Chondrocyte (in vitro differentiated cells): ENCODE results near the gene CAPG. TPM values are rescaled to one million over a fixed set of nuclear protein-coding genes. Genes with fewer than 3 reads are reported as not detected.

ENCODE experiments used
- DNase-seq: peaks from one replicate; pipeline ENCODE4 v3.0.0; 2021; ENCODE audit warnings: mixed read lengths, low spot score
- H3K27ac Mint-ChIP-seq: one replicate; pipeline ENCODE4 v1.8.0; 2021; ENCODE audit warnings: mild to moderate bottlenecking, moderate library complexity, mixed read lengths; ENCODE audit not compliant: unreplicated experiment
- H3K27me3 Mint-ChIP-seq: 2 replicates; pipeline ENCODE4 v1.8.0; 2021; ENCODE audit warnings: low read depth, mixed read lengths
- H3K36me3 Mint-ChIP-seq: 2 replicates; pipeline ENCODE4 v1.8.0; 2021; ENCODE audit warnings: low read depth, mixed read lengths
- H3K4me1 Mint-ChIP-seq: 2 replicates; pipeline ENCODE4 v1.8.0; 2021; ENCODE audit warnings: low read depth, mild to moderate bottlenecking, mixed read lengths
- H3K4me3 Mint-ChIP-seq: one replicate; pipeline ENCODE4 v1.8.0; 2021; ENCODE audit warnings: mild to moderate bottlenecking, moderate library complexity, mixed read lengths; ENCODE audit not compliant: unreplicated experiment
- H3K9me3 Mint-ChIP-seq: 2 replicates; pipeline ENCODE4 v1.8.0; 2021; ENCODE audit warnings: low read depth, mixed read lengths
- total RNA-seq: library from RNA; stranded (reverse); gene quantifications from 3 replicates; pipeline ENCODE4 v1.2.1, GENCODE V29; 2021
- TF ChIP-seq, protein P1 (sequence below): fragments of 200-600 bp; sonication (generic); IDR thresholded peaks from 2 replicates; pipeline ENCODE4 v1.5.0; 2021; ENCODE audit warnings: antibody characterized with exemption, mild to moderate bottlenecking, moderate library complexity

Gene CAPG
- total RNA-seq, 1 donor from 2014 or later, result 76.5 TPM

DNA sequence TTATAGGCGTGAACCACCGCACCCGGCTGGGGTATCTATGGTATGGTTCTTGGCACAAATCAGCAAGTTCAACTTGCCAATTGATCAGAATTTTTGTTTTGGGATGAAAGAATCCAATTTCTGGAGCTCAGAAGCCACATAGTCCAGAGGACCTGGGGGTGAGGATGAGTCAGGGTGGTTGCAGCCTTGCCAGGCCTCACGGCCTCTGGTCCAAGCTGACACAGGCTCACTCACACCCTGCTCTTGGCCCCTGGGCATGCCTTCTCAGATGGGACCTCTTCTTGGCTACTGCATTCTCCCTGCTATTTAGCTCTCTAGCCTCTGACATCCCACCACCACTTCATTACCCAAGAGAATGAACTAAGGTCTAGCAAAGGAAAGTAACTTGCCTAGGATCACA is 16.3 kb downstream of the CAPG start:
- TF ChIP-seq, protein P1, sequence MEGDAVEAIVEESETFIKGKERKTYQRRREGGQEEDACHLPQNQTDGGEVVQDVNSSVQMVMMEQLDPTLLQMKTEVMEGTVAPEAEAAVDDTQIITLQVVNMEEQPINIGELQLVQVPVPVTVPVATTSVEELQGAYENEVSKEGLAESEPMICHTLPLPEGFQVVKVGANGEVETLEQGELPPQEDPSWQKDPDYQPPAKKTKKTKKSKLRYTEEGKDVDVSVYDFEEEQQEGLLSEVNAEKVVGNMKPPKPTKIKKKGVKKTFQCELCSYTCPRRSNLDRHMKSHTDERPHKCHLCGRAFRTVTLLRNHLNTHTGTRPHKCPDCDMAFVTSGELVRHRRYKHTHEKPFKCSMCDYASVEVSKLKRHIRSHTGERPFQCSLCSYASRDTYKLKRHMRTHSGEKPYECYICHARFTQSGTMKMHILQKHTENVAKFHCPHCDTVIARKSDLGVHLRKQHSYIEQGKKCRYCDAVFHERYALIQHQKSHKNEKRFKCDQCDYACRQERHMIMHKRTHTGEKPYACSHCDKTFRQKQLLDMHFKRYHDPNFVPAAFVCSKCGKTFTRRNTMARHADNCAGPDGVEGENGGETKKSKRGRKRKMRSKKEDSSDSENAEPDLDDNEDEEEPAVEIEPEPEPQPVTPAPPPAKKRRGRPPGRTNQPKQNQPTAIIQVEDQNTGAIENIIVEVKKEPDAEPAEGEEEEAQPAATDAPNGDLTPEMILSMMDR, result no peak
- DNase-seq, result peak; percentile 54
- Mint-ChIP-seq H3K4me1 (peaks cover 5% of the 10 kb centered on the region), H3K36me3 (peaks cover 10% of the 10 kb centered on the region), H3K9me3 (no peaks in the 10 kb centered on the region), H3K4me3 (no peak overlapping the region), H3K27ac (no peak overlapping the region), H3K27me3 (no peaks in the 10 kb centered on the region)

DNA sequence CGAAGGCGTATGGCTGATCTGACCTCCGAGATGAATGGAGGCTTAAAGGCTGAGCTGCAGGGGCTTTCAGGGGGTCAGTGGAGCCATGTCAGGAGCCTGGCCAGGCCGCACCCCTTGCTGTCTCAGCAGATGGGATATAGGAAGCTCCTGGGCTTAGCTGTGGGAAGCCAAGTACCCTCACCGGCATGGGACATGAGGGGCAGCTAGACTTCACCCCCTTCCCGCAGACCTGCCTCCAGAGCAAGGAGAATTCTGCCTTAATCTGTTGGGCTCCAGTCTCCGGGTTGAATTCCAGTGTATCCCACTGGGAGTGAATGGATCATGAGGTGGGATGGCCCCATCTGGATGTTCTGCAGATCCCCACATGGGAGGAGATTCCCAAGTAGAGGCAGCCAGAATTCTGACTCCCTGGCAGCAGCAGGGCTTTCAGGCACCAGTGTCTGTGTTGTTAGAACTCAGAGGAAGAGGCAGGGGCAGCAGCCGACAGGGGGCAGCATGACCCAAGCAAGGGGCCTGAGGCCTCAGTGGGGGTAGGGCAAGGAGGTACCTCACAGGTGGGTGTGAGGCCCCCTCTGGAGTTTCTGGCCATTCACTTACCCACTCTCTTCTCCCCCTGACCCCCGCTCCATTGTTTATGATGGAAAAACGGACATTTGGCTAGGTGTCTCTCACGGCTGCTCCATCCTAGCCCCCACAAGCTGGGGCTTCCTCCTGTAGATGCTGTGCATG is 19.1 kb downstream of the CAPG start:
- Mint-ChIP-seq H3K9me3 (no peaks in the 10 kb centered on the region), H3K4me1 (no peaks in the 10 kb centered on the region), H3K27ac (no peak overlapping the region), H3K36me3 (peaks cover 9% of the 10 kb centered on the region), H3K4me3 (no peak overlapping the region), H3K27me3 (no peaks in the 10 kb centered on the region)
- TF ChIP-seq, protein P1, result peak; percentile 76
- peak; percentile 71 for DNase-seq

DNA sequence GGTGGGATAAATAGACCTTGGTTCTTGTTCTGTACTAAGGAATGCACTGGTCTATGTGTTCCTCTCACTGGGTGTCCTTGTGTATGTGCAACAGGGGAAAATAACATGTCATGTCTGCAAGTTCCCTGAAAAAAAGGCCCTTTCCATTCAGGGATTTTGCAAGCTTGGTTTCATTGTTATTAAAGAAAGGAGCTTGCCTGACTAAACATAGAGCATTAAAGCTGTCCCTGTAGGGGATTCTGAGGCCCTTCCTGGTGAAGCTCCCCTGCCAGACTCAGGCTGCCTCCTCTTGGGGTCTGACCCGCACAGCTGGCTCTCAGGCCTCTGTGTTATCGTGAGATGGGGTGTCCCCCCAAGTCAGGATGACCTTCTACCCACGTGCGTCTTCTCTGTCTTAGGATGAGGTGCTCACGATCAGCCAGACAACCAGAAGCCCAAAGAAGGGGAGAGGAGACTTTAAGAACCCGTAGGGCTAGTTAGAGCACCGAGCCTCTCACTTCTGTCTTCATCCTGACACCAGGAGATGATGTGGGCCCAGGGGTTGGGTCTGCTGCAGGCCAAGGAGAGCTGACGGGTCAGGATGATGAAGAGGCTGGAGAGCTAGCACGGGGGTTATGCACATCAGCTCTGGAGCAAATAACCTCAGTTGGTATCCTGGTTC is 21.2 kb downstream of the CAPG start:
- no peak overlapping the region for H3K27ac Mint-ChIP-seq
- no peak overlapping the region for H3K4me3 Mint-ChIP-seq
- DNase-seq, result peak; percentile 36
- H3K9me3 Mint-ChIP-seq, result no peaks in the 10 kb centered on the region
- H3K36me3 Mint-ChIP-seq, result peaks cover 15% of the 10 kb centered on the region
- TF ChIP-seq, protein P1, result no peak
- no peaks in the 10 kb centered on the region for H3K27me3 Mint-ChIP-seq
- no peaks in the 10 kb centered on the region for H3K4me1 Mint-ChIP-seq

DNA sequence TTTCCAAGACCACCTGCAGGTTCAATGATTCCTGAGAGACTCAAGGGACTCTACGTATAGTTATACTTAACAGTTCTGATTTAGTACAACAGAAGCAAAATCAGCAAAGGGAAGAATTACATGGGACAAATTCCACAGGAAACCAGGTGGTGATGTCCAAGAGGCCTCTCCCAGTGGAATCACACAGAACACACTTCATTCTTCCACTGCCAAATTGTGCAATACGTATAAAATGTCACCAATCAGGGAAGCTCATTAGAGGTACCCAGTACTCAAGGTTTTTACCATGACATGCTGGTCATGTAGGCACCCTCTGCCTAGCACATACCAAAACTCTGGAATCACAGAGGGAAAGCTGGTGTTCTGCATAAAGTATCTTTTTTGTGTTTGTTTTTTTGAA is 22.4 kb downstream of the CAPG start:
- H3K4me1 Mint-ChIP-seq, result no peaks in the 10 kb centered on the region
- DNase-seq, result no peak
- no peak overlapping the region for H3K4me3 Mint-ChIP-seq
- TF ChIP-seq, protein P1, result no peak
- no peak overlapping the region for H3K27ac Mint-ChIP-seq
- H3K9me3 Mint-ChIP-seq, result no peaks in the 10 kb centered on the region
- peaks cover 18% of the 10 kb centered on the region for H3K36me3 Mint-ChIP-seq
- H3K27me3 Mint-ChIP-seq, result no peaks in the 10 kb centered on the region

DNA sequence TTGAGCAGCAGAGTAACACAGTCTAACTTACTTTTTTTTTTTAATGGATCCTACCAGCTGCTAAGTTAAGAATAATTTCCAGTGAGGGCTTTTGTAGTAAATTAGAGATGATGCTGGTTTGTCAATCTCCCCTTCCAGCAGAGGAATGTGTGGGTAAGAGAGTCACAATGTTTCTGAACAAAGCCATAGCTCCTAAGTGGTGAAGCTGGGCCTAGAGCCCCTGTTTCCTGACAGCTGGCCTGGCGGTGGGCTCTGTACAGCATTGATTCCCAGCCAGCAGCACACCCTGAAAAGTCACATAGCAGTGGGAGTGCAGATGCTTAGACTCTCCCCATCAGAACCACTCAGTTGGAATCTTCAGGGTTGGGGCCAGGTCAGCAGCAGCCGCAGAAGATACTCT is 24.4 kb downstream of the CAPG start:
- H3K36me3 Mint-ChIP-seq, result peaks cover 21% of the 10 kb centered on the region
- no peak overlapping the region for H3K27ac Mint-ChIP-seq
- no peak for DNase-seq
- H3K9me3 Mint-ChIP-seq, result no peaks in the 10 kb centered on the region
- TF ChIP-seq, protein P1, result no peak
- H3K4me1 Mint-ChIP-seq, result no peaks in the 10 kb centered on the region
- no peak overlapping the region for H3K4me3 Mint-ChIP-seq
- no peaks in the 10 kb centered on the region for H3K27me3 Mint-ChIP-seq
